T-helper 1 cell treated with Interleukin-12 subunit alpha and Interleukin-12 subunit beta and Interleukin-4 antibody, amounts not matched to agents 30 μg/mL and 1 μg/mL, for 36 hours (primary cell): Measurements from ENCODE around the gene AFP.

ENCODE experiments used
- H3K27ac Mint-ChIP-seq: one replicate; pipeline ENCODE4 v1.8.0; 2021; ENCODE audit warnings: mild to moderate bottlenecking, mixed read lengths
- H3K27me3 Mint-ChIP-seq: one replicate; pipeline ENCODE4 v1.8.0; 2021; ENCODE audit warnings: low read depth, mixed read lengths
- H3K36me3 Mint-ChIP-seq: one replicate; pipeline ENCODE4 v1.8.0; 2021; ENCODE audit warnings: low read depth, mixed read lengths
- H3K4me1 Mint-ChIP-seq: one replicate; pipeline ENCODE4 v1.8.0; 2021; ENCODE audit warnings: low read depth, mixed read lengths
- H3K4me3 Mint-ChIP-seq: one replicate; pipeline ENCODE4 v1.8.0; 2021; ENCODE audit warnings: mild to moderate bottlenecking, moderate library complexity, mixed read lengths
- H3K9me3 Mint-ChIP-seq: one replicate; pipeline ENCODE4 v1.8.0; 2021; ENCODE audit warnings: mixed read lengths

The AFP gene

GRCh38 chr4:73487233-73487632, 51.2 kb downstream of the AFP start:
- no peaks in the 10 kb centered on the region for H3K36me3 Mint-ChIP-seq
- no peak overlapping the region for H3K27ac Mint-ChIP-seq
- H3K27me3 Mint-ChIP-seq = peaks cover 4% of the 10 kb centered on the region
- no peaks in the 10 kb centered on the region for H3K9me3 Mint-ChIP-seq
- no peak overlapping the region for H3K4me3 Mint-ChIP-seq
- no peaks in the 10 kb centered on the region for H3K4me1 Mint-ChIP-seq

- Mint-ChIP-seq H3K27me3 (no peaks in the 10 kb centered on the region), H3K36me3 (no peaks in the 10 kb centered on the region)
Measured at GRCh38 chr4:73499996-73500765, 64.2 kb downstream of the AFP start.

GRCh38 chr4:73501664-73502265, 65.7 kb downstream of the AFP start:
- Mint-ChIP-seq H3K36me3 (no peaks in the 10 kb centered on the region), H3K4me1 (no peaks in the 10 kb centered on the region), H3K27me3 (no peaks in the 10 kb centered on the region), H3K9me3 (no peaks in the 10 kb centered on the region), H3K4me3 (no peak overlapping the region), H3K27ac (no peak overlapping the region)

More at GRCh38 chr4:73499996-73500765, 64.2 kb downstream of the AFP start:
- H3K9me3 Mint-ChIP-seq = no peaks in the 10 kb centered on the region
- H3K27ac Mint-ChIP-seq = no peak overlapping the region
- no peaks in the 10 kb centered on the region for H3K4me1 Mint-ChIP-seq
- H3K4me3 Mint-ChIP-seq = no peak overlapping the region

GRCh38 chr4:73505567-73505966, 69.5 kb downstream of the AFP start:
- Mint-ChIP-seq H3K4me1 (no peaks in the 10 kb centered on the region), H3K4me3 (no peak overlapping the region)

More at GRCh38 chr4:73505567-73505966, 69.5 kb downstream of the AFP start:
- Mint-ChIP-seq H3K9me3 (no peaks in the 10 kb centered on the region), H3K27ac (no peak overlapping the region), H3K27me3 (no peaks in the 10 kb centered on the region), H3K36me3 (no peaks in the 10 kb centered on the region)
